Stomach (tissue), 9 donors: ENCODE data around the gene SERPINA4. TPM values are rescaled to one million over a fixed set of nuclear protein-coding genes. Genes with fewer than 3 reads are reported as not detected.

Experiments
- DNase-seq, 2 donors: peaks; one replicate each; pipeline versions ENCODE4 v3.0.0 to v3.0.0-alpha.2; 2013 to 2019
- H3K27ac ChIP-seq, 5 donors: fragments of 200-600 bp in 4 of 5; sonication (generic) in 4 of 5; one replicate each; pipeline ENCODE4 v1.5.1; 2013 to 2019; ENCODE audit warnings: mild to moderate bottlenecking in 1 of 5, moderate library complexity in 1 of 5
- H3K27me3 ChIP-seq, 3 donors: fragments of 200-600 bp; sonication (generic); one replicate each; pipeline ENCODE4 v1.5.1; 2017 to 2019; ENCODE audit warnings: mixed run types in 1 of 3
- H3K36me3 ChIP-seq, 4 donors: fragments of 200-600 bp; sonication (generic); 1 replicate in 3 of 4; 2 replicates in 1 of 4; pipeline ENCODE4 v1.5.1; 2016 to 2019
- H3K4me1 ChIP-seq, 4 donors: fragments of 200-600 bp; sonication (generic); one replicate each; pipeline ENCODE4 v1.5.1; 2016 to 2019
- H3K4me3 ChIP-seq, 4 donors: fragments of 200-600 bp; sonication (generic) in 3 of 4; one replicate each; pipeline ENCODE4 v1.5.1; 2016 to 2019; ENCODE audit warnings: mild to moderate bottlenecking in 1 of 4
- H3K9me3 ChIP-seq, 4 donors: fragments of 200-600 bp; sonication (generic); one replicate each; pipeline ENCODE4 v1.5.1; 2016 to 2019
- EP300 ChIP-seq: sonication (generic); formaldehyde crosslinking; IDR thresholded peaks from one replicate; pipeline ENCODE4 v1.6.1; 2017; ENCODE audit warnings: antibody characterized with exemption
- POLR2A ChIP-seq, 4 donors: fragments of 450-650 bp; IDR thresholded peaks; one replicate each; pipeline ENCODE4 v1.6.1; 2016; ENCODE audit warnings: antibody characterized with exemption in 4 of 4, control low read depth in 2 of 4, mild to moderate bottlenecking in 1 of 4, moderate library complexity in 1 of 4
- POLR2AphosphoS5 ChIP-seq, 3 donors: sonication (generic); formaldehyde crosslinking; IDR thresholded peaks; one replicate each; pipeline ENCODE4 v1.6.1; 2016; ENCODE audit warnings: antibody characterized with exemption in 3 of 3
- WGBS, 5 donors: extraction: QIAGEN DNeasy Blood & Tissue Kit in 3 of 5; methylation state at CpG; one replicate each; pipeline versions ENCODE4 v1.1.5 to v1.1.7; 2013 to 2018; 5-methylcytosine and 5-hydroxymethylcytosine counted together
- intact Hi-C: fragments of 100-400 bp; cut with DNase I; formaldehyde crosslinking; loops from one replicate; pipeline ENCODE4 v1.15.1; 2023; ENCODE audit warnings: low total_unique reads
- polyA plus RNA-seq, 3 donors: library from polyadenylated mRNA; stranded (reverse); fragments of 200-250 nt; gene quantifications; one replicate each; pipeline ENCODE4 v1.2.3, GENCODE V29; 2013
- total RNA-seq, 5 donors: library from RNA; depleted of rRNA; stranded (reverse); fragments of >200 nt; gene quantifications; one replicate each; pipeline versions ENCODE4 v1.1.0 to v1.2.3, GENCODE V29; 2014 to 2016
- TF ChIP-seq, protein P1 (sequence below), 7 experiments: fragments of 450-650 bp in 4 of 7; fragments of 200-600 bp in 3 of 7; sonication (generic) in 3 of 7; IDR thresholded peaks; one replicate each; pipeline ENCODE4 v1.5.1; 2016 to 2019; ENCODE audit warnings: antibody characterized with exemption in 7 of 7, control low read depth in 2 of 7, mild to moderate bottlenecking in 1 of 7
- donor health status: healthy with polysubstance abuse.
- donor health status: Bipolar disorder and iron deficiency.
- donor health status: healthy.

SERPINA4 gene
- total and polyA plus RNA-seq, 8 donors, result 4.7 to 27.5 (median 14.2) TPM; not detected in 2

DNA sequence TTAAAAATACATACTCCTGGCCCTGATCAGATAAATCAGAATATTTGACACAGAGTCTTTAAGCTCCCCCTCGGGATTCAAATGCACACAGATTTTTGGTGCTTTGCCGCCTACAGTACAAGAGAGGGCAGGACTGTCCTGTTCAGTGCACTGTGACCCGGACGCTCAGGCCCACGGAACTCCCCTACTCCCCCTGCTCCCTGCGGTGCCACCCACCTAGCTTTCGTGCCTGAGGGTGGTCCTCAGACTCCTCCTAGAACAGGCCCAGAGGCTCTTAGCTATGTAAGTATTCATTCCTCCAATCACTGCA is 37.2 kb downstream of the SERPINA4 start:
- 55 to 75% (median 68%) methylated on average over 7 of the region's 7 CpGs for WGBS, 5 donors
- Histone ChIP-seq H3K4me1 (peaks cover 20 to 47% (median 36%) of the 10 kb centered on the region in 4 donors), H3K9me3 (no peaks in the 10 kb centered on the region), H3K36me3 (no peaks in the 10 kb centered on the region), H3K27ac (peak overlapping the region; percentile 67 to 89 (median 84)), H3K27me3 (no peaks in the 10 kb centered on the region), H3K4me3 (no peak overlapping the region)
- intact Hi-C loops, result no loop called here
- no peak for TF ChIP-seq EP300
- no peak for TF ChIP-seq POLR2AphosphoS5 (IDR thresholded peaks at IDR 0.05)
- TF ChIP-seq POLR2A (IDR thresholded peaks at IDR 0.05), result no peak
- TF ChIP-seq, protein P1, sequence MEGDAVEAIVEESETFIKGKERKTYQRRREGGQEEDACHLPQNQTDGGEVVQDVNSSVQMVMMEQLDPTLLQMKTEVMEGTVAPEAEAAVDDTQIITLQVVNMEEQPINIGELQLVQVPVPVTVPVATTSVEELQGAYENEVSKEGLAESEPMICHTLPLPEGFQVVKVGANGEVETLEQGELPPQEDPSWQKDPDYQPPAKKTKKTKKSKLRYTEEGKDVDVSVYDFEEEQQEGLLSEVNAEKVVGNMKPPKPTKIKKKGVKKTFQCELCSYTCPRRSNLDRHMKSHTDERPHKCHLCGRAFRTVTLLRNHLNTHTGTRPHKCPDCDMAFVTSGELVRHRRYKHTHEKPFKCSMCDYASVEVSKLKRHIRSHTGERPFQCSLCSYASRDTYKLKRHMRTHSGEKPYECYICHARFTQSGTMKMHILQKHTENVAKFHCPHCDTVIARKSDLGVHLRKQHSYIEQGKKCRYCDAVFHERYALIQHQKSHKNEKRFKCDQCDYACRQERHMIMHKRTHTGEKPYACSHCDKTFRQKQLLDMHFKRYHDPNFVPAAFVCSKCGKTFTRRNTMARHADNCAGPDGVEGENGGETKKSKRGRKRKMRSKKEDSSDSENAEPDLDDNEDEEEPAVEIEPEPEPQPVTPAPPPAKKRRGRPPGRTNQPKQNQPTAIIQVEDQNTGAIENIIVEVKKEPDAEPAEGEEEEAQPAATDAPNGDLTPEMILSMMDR (IDR thresholded peaks at IDR 0.05), result no peak
- no peak for DNase-seq

DNA sequence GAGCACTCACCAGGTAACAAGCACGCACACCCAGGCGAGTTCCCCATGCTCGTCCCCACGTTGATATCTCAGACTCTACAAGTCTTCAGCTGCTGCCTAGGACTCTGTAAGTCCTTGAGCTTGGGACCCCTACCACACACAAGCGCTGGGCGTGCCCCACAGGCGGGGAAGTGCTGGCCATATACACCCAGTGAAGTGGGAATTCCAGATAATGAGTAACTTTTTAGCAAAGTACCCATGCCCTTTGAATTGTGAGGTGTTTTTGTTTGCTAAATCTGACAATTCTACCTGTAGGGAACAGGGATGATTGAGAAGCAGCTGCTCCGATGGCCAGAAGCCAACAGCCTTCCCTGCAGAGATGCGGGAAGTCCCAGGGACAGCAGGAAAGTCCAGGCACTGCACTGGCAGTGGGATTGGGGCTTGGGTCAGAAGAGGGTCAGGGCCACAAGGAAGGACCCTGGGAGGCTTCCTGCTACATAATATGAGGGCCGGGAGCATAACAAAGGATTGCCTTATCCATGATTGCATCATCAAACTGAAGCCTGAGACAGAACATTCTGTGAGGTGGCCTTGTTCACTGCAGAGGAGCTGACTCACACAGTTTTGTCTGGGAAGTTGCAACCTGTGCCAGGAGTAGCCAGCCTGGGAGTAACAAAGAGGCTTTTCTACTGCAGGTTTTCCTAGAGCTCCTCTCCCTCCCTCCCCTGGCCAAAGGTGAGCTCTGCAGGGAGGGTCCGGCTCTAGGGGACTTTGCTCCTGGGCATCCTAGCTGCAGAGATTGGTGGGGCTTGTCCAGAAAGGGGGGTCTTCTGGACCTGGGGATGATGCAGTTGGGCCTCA is 37.8 kb downstream of the SERPINA4 start:
- WGBS, 5 donors, result 39 to 59% (median 40%) methylated on average over 10 to 11 of the region's 11 CpGs
- TF ChIP-seq, protein P1 (IDR thresholded peaks at IDR 0.05), result peak in 1 of 7 experiments; percentile 21
- TF ChIP-seq POLR2A (IDR thresholded peaks at IDR 0.05) (no peak), EP300 (peak; percentile 84), POLR2AphosphoS5 (IDR thresholded peaks at IDR 0.05) (peak; percentile 31 to 89 (median 63))
- Histone ChIP-seq H3K4me3 (no peak overlapping the region), H3K9me3 (no peaks in the 10 kb centered on the region), H3K36me3 (no peaks in the 10 kb centered on the region), H3K27me3 (no peaks in the 10 kb centered on the region), H3K27ac (peak overlapping the region; percentile 77 to 89 (median 84)), H3K4me1 (peaks cover 20 to 47% (median 36%) of the 10 kb centered on the region in 4 donors)
- DNase-seq, result peak; percentile 71 to 91
- intact Hi-C loops, result no loop called here

DNA sequence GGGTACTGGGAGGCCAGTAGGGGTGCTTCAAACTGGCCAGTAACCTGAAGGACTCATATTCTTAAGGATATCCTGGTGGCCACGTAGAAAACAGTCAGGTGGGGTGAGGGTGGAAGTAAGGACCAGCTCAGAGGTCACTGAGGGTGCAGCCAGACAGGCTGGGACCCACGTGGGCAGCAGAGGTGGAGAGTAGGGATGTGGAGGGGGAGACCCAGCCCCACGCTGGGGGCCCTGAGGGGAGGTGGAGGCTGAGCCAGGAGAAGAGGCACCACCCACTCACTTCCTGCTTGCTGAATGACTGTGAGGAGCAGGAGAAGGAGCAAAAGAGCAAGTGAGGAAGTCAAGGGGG is 38.4 kb downstream of the SERPINA4 start:
- DNase-seq, result peak in 1 of 2 donors; percentile 57
- 14 to 45% (median 24%) methylated on average over 3 of the region's 3 CpGs for WGBS, 5 donors
- intact Hi-C loops, result no loop called here
- Histone ChIP-seq H3K9me3 (no peaks in the 10 kb centered on the region), H3K27me3 (no peaks in the 10 kb centered on the region), H3K4me3 (peak overlapping the region in 1 of 4 donors; percentile 3), H3K27ac (peak overlapping the region; percentile 77 to 89 (median 84)), H3K4me1 (peaks cover 20 to 47% (median 36%) of the 10 kb centered on the region in 4 donors), H3K36me3 (no peaks in the 10 kb centered on the region)
- TF ChIP-seq, protein P1 (IDR thresholded peaks at IDR 0.05), result no peak

DNA sequence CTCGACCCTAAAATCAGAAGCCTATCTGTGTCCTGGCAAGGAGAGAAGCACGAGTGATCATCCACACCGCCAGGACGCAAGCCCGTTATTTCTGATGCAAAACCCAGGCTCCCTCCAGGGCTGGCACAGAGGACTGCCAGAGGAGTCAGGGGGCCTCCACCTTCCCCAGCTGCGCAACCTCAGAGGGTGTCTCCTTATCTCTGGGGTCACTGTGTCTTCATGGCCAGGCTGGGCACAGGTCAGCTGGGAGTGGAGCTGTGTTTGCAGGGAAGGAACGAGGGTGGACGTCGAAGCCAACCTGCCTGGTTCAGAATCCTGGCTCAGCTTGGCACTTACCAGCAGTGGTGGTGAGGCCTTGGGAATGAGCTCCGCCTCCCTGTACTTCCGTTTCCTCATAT is 38.9 kb downstream of the SERPINA4 start:
- WGBS, 5 donors, result 64 to 80% (median 72%) methylated on average over 11 of the region's 11 CpGs
- H3K4me3 ChIP-seq, result no peak overlapping the region
- intact Hi-C loops, result no loop called here
- no peaks in the 10 kb centered on the region for H3K36me3 ChIP-seq
- H3K27me3 ChIP-seq, result no peaks in the 10 kb centered on the region
- TF ChIP-seq EP300, result no peak
- no peak for TF ChIP-seq POLR2AphosphoS5 (IDR thresholded peaks at IDR 0.05)
- TF ChIP-seq, protein P1 (IDR thresholded peaks at IDR 0.05), result no peak
- TF ChIP-seq POLR2A (IDR thresholded peaks at IDR 0.05), result no peak
- peak overlapping the region; percentile 7 to 89 (median 84) for H3K27ac ChIP-seq
- peaks cover 20 to 47% (median 36%) of the 10 kb centered on the region in 4 donors for H3K4me1 ChIP-seq
- DNase-seq, result peak in 1 of 2 donors; percentile 29
- no peaks in the 10 kb centered on the region for H3K9me3 ChIP-seq
